HG03469 (cell line): ENCODE measurements around the gene ENTPD2.
"Not testable (repeated sequence)": the region's sequence is repeated elsewhere in the genome, so short reads cannot be mapped to it uniquely, and the experiment has no call there.

Experiments
- ATAC-seq: cut with Tn5 transposase; IDR thresholded peaks from one replicate; pipeline ENCODE4 v1.9.1; 2021; ENCODE audit warnings: mild to moderate bottlenecking, moderate library complexity, moderate number of reproducible peaks; ENCODE audit not compliant: unreplicated experiment

Gene ENTPD2

GRCh38 chr9:137006116-137007003 lies 47.5 kb downstream of the ENTPD2 start:
- no peak for ATAC-seq

GRCh38 chr9:137004285-137004684 lies 49.6 kb downstream of the ENTPD2 start:
- not testable (repeated sequence) for ATAC-seq

DNA sequence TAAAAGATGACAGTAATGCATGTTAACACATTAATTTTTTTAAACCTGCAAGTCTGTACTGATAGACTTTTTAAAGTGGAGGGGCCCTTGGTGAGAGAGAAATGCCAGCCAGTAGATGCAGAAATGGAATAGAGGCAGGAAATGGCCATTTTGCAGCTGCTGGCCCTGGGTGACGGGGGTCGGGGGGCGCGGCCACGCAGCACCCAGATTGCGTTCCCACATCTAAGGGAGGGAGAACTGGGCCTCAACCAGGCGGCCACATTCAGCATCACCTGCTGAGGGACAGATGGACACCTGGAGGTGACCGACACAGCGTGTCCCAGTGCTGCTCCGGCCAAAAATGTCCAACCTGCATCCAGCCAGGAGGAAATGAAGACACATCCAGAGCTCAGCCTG lies 51.2 kb downstream of the ENTPD2 start:
- no peak for ATAC-seq

- no peak for ATAC-seq
These were observed 51.8 kb downstream of the ENTPD2 start for GRCh38 chr9:137001857-137002645.

GRCh38 chr9:137000177-137000930 lies 53.5 kb downstream of the ENTPD2 start:
- no peak for ATAC-seq
